Measurements from ENCODE around the gene ARHGAP11A. TPM values are rescaled to one million over a fixed set of nuclear protein-coding genes. Genes with fewer than 3 reads are reported as not detected.

Gene ARHGAP11A
- total RNA-seq, 4 donors from 2014 or later = 0.49 to 5.3 (median 2.3) TPM

DNA sequence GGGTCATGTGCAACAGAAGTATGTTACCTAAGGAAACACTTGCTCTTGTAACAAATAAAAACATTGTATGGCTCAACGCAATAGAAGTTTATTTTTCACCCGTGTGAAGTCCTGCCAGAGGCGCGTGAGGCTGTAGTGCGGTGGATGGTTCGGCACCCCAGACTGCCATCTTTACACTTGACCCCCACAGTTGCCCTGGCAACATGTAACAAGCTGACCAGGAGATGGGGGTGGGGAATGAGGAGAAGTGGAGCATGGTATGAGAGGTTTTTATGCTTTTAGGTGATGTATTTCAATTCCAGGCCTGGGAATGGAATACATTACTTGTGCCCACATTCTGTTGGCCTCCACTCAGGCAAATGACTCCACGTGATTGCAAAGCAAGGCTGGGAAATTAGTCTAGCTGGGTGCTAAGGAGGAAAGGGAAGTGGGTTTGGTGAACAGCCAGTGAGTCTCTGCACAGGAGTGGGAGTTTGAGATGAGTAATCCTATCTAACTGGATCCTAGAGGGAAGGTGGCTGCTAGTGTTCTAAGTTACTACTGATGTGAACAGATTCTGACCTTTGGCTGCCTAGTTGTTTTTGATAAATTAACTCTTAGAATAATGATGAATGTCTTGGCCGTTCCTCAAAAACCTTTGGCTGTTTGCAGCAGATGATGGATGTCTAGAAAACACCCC, 68.7 kb downstream of the ARHGAP11A start:
- Histone ChIP-seq H3K4me1 (no peaks in the 10 kb centered on the region), H3K36me3 (no peaks in the 10 kb centered on the region), H3K27ac (no peak overlapping the region), H3K9me3 (no peaks in the 10 kb centered on the region), H3K27me3 (no peaks in the 10 kb centered on the region), H3K4me3 (no peak overlapping the region)
- ATAC-seq (no peak), DNase-seq (no peak)
- TF ChIP-seq, protein P1, sequence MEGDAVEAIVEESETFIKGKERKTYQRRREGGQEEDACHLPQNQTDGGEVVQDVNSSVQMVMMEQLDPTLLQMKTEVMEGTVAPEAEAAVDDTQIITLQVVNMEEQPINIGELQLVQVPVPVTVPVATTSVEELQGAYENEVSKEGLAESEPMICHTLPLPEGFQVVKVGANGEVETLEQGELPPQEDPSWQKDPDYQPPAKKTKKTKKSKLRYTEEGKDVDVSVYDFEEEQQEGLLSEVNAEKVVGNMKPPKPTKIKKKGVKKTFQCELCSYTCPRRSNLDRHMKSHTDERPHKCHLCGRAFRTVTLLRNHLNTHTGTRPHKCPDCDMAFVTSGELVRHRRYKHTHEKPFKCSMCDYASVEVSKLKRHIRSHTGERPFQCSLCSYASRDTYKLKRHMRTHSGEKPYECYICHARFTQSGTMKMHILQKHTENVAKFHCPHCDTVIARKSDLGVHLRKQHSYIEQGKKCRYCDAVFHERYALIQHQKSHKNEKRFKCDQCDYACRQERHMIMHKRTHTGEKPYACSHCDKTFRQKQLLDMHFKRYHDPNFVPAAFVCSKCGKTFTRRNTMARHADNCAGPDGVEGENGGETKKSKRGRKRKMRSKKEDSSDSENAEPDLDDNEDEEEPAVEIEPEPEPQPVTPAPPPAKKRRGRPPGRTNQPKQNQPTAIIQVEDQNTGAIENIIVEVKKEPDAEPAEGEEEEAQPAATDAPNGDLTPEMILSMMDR (IDR thresholded peaks at IDR 0.05 in 4 of 5, conservative IDR thresholded peaks at IDR 0.05 in 1 of 5) = no peak
- no peak for TF ChIP-seq POLR2A (IDR thresholded peaks at IDR 0.05)
- intact Hi-C loops (cut with DNase I; ENCODE audit: low total_unique reads) = no loop called here
- in situ Hi-C loops (cut with MboI; ENCODE audit: low sequenced_read_pairs in 4 of 4) = no loop called here

- Histone ChIP-seq H3K27me3 (no peaks in the 10 kb centered on the region), H3K36me3 (no peaks in the 10 kb centered on the region), H3K4me1 (no peaks in the 10 kb centered on the region), H3K27ac (no peak overlapping the region), H3K9me3 (no peaks in the 10 kb centered on the region), H3K4me3 (no peak overlapping the region)
- intact Hi-C loops (cut with DNase I; ENCODE audit: low total_unique reads) (no loop called here), in situ Hi-C loops (cut with MboI; ENCODE audit: low sequenced_read_pairs in 4 of 4) (no loop called here)
- TF ChIP-seq, protein P1 (IDR thresholded peaks at IDR 0.05 in 4 of 5, conservative IDR thresholded peaks at IDR 0.05 in 1 of 5) = no peak
- no peak for TF ChIP-seq POLR2A (IDR thresholded peaks at IDR 0.05)
- no peak for DNase-seq
- ATAC-seq = no peak
These were observed 70.3 kb downstream of the ARHGAP11A start for GRCh38 chr15:32685576-32685975.

DNA sequence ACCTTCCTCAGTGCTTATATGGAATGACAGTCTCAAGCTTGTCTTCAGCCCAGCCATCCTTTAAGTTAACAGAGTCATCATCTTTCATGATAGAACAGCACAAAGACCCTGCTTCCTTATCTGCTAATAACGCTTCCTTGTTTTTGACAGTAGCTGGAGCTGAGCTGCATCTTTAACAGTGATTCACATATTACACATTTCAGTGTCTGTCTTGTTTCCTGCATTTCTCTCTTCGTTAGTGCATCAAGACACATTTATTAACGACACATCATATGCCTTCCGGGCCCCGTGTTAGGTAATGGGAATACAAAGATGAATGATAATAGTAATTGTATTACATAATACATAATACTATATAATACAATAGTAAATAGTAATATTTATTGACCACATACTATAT, 72.3 kb downstream of the ARHGAP11A start:
- in situ Hi-C loops (cut with MboI; ENCODE audit: low sequenced_read_pairs in 4 of 4) = no loop called here
- TF ChIP-seq, protein P1 (IDR thresholded peaks at IDR 0.05 in 4 of 5, conservative IDR thresholded peaks at IDR 0.05 in 1 of 5) = no peak
- no peak for TF ChIP-seq POLR2A (IDR thresholded peaks at IDR 0.05)
- Histone ChIP-seq H3K36me3 (no peaks in the 10 kb centered on the region), H3K27ac (no peak overlapping the region), H3K4me1 (no peaks in the 10 kb centered on the region), H3K27me3 (no peaks in the 10 kb centered on the region), H3K9me3 (no peaks in the 10 kb centered on the region), H3K4me3 (no peak overlapping the region)
- intact Hi-C loops (cut with DNase I; ENCODE audit: low total_unique reads) = no loop called here
- no peak for ATAC-seq
- no peak for DNase-seq

DNA sequence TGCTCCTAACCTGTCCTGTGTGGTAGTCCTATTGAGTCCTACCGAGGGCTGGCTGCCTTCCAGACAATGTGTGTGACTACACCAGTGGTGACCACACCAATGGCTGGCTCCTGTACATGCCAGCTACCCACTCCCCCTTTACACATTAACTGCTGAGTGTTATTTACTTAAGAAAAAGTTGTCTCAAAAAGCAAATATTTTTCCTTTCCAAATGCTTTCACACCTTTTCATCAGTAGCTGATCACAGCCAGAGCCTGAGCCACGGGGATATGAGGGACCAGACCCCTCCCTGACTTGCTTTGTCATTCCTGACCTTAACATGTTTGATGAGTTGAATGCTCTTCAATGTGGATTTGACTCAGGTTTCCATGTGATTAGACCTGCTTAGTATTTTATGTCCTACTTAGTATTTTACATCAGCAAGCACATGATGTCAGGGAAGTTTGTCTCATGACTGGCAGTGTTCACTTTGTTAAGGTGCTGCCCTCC, 72.9 kb downstream of the ARHGAP11A start:
- no peaks in the 10 kb centered on the region for H3K27me3 ChIP-seq
- in situ Hi-C loops (cut with MboI; ENCODE audit: low sequenced_read_pairs in 4 of 4) (no loop called here), intact Hi-C loops (cut with DNase I; ENCODE audit: low total_unique reads) (no loop called here)
- DNase-seq = no peak
- no peak for ATAC-seq
- TF ChIP-seq, protein P1 (IDR thresholded peaks at IDR 0.05 in 4 of 5, conservative IDR thresholded peaks at IDR 0.05 in 1 of 5) = no peak
- TF ChIP-seq POLR2A (IDR thresholded peaks at IDR 0.05) = no peak
- H3K27ac ChIP-seq = no peak overlapping the region
- H3K36me3 ChIP-seq = no peaks in the 10 kb centered on the region
- H3K4me1 ChIP-seq = no peaks in the 10 kb centered on the region
- no peaks in the 10 kb centered on the region for H3K9me3 ChIP-seq
- no peak overlapping the region for H3K4me3 ChIP-seq

Other genes with a start within 250 kb of the ARHGAP11A start
- gene GOLGA8K, start 212.2 kb upstream of the ARHGAP11A start, total RNA-seq = not detected
- under 1 TPM in 1 of 4 donors, not detected in 3; 0.56 TPM for gene GOLGA8O, start 159.9 kb upstream of the ARHGAP11A start, total RNA-seq
- 1 to 10 TPM; 1.1 to 5.0 (median 1.9) TPM for gene GOLGA8N, start 22.0 kb upstream of the ARHGAP11A start, total RNA-seq
- gene SCG5, start 26.2 kb downstream of the ARHGAP11A start, total RNA-seq = under 1 TPM in 1 of 4 donors, not detected in 3; 0.53 TPM
- 1 to 10 TPM in 1 of 4 donors, under 1 TPM in 2, not detected in 1; 0.31 to 1.0 (median 0.41) TPM for gene GREM1, start 102.5 kb downstream of the ARHGAP11A start, total RNA-seq